Measurements from ENCODE around the gene RHO. TPM values are rescaled to one million over a fixed set of nuclear protein-coding genes. Genes with fewer than 3 reads are reported as not detected.
"Not testable (repeated sequence)": the region's sequence is repeated elsewhere in the genome, so short reads cannot be mapped to it uniquely, and the experiment has no call there.

The RHO gene
- total RNA-seq, 1 donor from 2014 or later = not detected

- DNase-seq (ENCODE audit: low spot score) = no peak
These were observed 14.8 kb downstream of the RHO start, which contains the start of gene H1-8 for GRCh38 chr3:129543156-129543790. Gene H1-8, plus strand, starts transcription at chr3:129543175. Its CDS starts 44 bp downstream, at chr3:129543219.

- DNase-seq (ENCODE audit: low spot score) = no peak
These were observed 15.6 kb downstream of the RHO start for GRCh38 chr3:129543999-129544398.

- DNase-seq (ENCODE audit: low spot score) = not testable (repeated sequence)
These were observed 17.5 kb downstream of the RHO start for GRCh38 chr3:129545951-129546350.

GRCh38 chr3:129547241-129547640 is 18.8 kb downstream of the RHO start:
- no peak for DNase-seq (ENCODE audit: low spot score)

GRCh38 chr3:129548104-129548965 is 19.9 kb downstream of the RHO start:
- no peak for DNase-seq (ENCODE audit: low spot score)

GRCh38 chr3:129549006-129549800 is 20.8 kb downstream of the RHO start:
- no peak for DNase-seq (ENCODE audit: low spot score)

GRCh38 chr3:129549805-129550204 is 21.4 kb downstream of the RHO start:
- no peak for DNase-seq (ENCODE audit: low spot score)

GRCh38 chr3:129552287-129553050 is 24.0 kb downstream of the RHO start:
- no peak for DNase-seq (ENCODE audit: low spot score)

GRCh38 chr3:129553171-129553570 is 24.7 kb downstream of the RHO start:
- DNase-seq (ENCODE audit: low spot score) = no peak

GRCh38 chr3:129553719-129554118 is 25.3 kb downstream of the RHO start:
- DNase-seq (ENCODE audit: low spot score) = no peak

- no peak for DNase-seq (ENCODE audit: low spot score)
These were observed 26.1 kb downstream of the RHO start for GRCh38 chr3:129554356-129555152.

- DNase-seq (ENCODE audit: low spot score) = no peak
These were observed 26.7 kb downstream of the RHO start for GRCh38 chr3:129555153-129555550.

- DNase-seq (ENCODE audit: low spot score) = no peak
These were observed 27.3 kb downstream of the RHO start for GRCh38 chr3:129555616-129556357.

- DNase-seq (ENCODE audit: low spot score) = no peak
These were observed 27.9 kb downstream of the RHO start for GRCh38 chr3:129556358-129556695.

GRCh38 chr3:129556890-129557547 is 28.6 kb downstream of the RHO start:
- DNase-seq (ENCODE audit: low spot score) = no peak

- peak; percentile 56 for DNase-seq (ENCODE audit: low spot score)
These were observed 29.1 kb downstream of the RHO start for GRCh38 chr3:129557548-129557894.

- DNase-seq (ENCODE audit: low spot score) = no peak
These were observed 29.8 kb downstream of the RHO start for GRCh38 chr3:129558081-129558771.

- peak; percentile 60 for DNase-seq (ENCODE audit: low spot score)
These were observed 30.5 kb downstream of the RHO start for GRCh38 chr3:129558772-129559564.
